Heart left ventricle (tissue), 13 donors: Measurements from ENCODE around the gene CTCFL.

Source experiments
- POLR2A ChIP-seq, 2 donors: fragments of 450-650 bp; IDR thresholded peaks; one replicate each; pipeline ENCODE4 v1.6.1; 2017; ENCODE audit warnings: antibody characterized with exemption in 2 of 2, mild to moderate bottlenecking in 2 of 2, moderate library complexity in 2 of 2
- TF ChIP-seq, protein P1 (sequence below), 12 donors: fragments of 200-600 bp; sonication (generic) in 4 of 12; IDR thresholded peaks; one replicate each; pipeline versions ENCODE4 v1.5.0 to v1.8.0; 2018 to 2022; ENCODE audit warnings: antibody characterized with exemption in 12 of 12, mild to moderate bottlenecking in 5 of 12
- donor health status: ischemic (EF 13 %, LVEDD 7.1; RV severe dilation, severe dysfunction).
- donor health status: DM: no; HTN: yes; CAD: no.
- donor health status: DM: no; HTN: no; CAD: no.
- donor health status: ischemic (EF 25% LVEDD 6.9; RV normal size, moderate dysfunction).
- donor health status: ischemic (EF 25% LVEDD 5.7; RV mildly dilated, moderate dysfunction).
- donor health status: ischemic (EF 35%, LVEDD 5.7; RV mildly dilated, moderate dysfunction).
- donor health status: nonischemic (EF 11% LVEDD 7.7; RV severe dilation, severe dysfunction).
- donor health status: DM: yes; HTN: yes; CAD: no.
- donor health status: PGD.
- donor health status: ischemic (EF 29% LVEDD 5.4; RV normal size, mild dysfunction).
- donor health status: nonischemic (EF 23%, LVEDD 6.1; RV moderate dilation, normal function).

DNA sequence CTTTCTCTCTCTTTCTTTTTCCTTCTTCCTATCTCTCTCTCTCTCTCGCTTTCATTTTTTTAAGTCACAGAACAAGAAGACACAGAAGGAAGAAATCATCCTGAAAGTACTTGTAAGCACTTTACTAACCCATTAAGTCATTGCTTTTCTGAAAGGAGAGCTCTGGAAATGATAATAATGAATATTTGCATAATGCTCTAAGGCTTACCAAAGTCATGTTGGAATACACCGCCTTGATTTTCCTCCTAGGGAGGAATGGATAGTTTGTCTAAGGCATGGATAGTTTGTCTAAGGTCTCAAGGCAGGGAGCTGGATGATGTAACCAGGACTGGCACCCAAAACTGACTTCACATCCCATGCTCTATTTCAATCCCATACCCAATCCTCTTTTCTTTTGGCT, 12.9 kb upstream of the CTCFL start:
- TF ChIP-seq, protein P1, sequence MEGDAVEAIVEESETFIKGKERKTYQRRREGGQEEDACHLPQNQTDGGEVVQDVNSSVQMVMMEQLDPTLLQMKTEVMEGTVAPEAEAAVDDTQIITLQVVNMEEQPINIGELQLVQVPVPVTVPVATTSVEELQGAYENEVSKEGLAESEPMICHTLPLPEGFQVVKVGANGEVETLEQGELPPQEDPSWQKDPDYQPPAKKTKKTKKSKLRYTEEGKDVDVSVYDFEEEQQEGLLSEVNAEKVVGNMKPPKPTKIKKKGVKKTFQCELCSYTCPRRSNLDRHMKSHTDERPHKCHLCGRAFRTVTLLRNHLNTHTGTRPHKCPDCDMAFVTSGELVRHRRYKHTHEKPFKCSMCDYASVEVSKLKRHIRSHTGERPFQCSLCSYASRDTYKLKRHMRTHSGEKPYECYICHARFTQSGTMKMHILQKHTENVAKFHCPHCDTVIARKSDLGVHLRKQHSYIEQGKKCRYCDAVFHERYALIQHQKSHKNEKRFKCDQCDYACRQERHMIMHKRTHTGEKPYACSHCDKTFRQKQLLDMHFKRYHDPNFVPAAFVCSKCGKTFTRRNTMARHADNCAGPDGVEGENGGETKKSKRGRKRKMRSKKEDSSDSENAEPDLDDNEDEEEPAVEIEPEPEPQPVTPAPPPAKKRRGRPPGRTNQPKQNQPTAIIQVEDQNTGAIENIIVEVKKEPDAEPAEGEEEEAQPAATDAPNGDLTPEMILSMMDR (IDR thresholded peaks at IDR 0.05): no peak
- no peak for TF ChIP-seq POLR2A (IDR thresholded peaks at IDR 0.05)
